AG08395 (cell line): ENCODE results near the gene TMEM72.

Source experiments
- DNase-seq: peaks from one replicate; pipeline ENCODE4 v3.0.0; 2012; ENCODE audit warnings: mixed read lengths, low spot score

TMEM72 gene

GRCh38 chr10:44920252-44920651, 9.1 kb downstream of the TMEM72 start:
- DNase-seq = no peak

GRCh38 chr10:44921061-44921460, 9.9 kb downstream of the TMEM72 start:
- DNase-seq = no peak

GRCh38 chr10:44921506-44921905, 10.4 kb downstream of the TMEM72 start:
- no peak for DNase-seq

- DNase-seq = no peak
These were observed 10.9 kb downstream of the TMEM72 start for GRCh38 chr10:44922021-44922420.

- no peak for DNase-seq
These were observed 11.8 kb downstream of the TMEM72 start for GRCh38 chr10:44922796-44923545.

GRCh38 chr10:44923611-44924010, 12.5 kb downstream of the TMEM72 start:
- DNase-seq = no peak

- no peak for DNase-seq
These were observed 13.3 kb downstream of the TMEM72 start for GRCh38 chr10:44924261-44925040.

GRCh38 chr10:44925224-44925623, 14.1 kb downstream of the TMEM72 start:
- DNase-seq = no peak

- DNase-seq = no peak
These were observed 14.9 kb downstream of the TMEM72 start for GRCh38 chr10:44925811-44926750.

GRCh38 chr10:44926751-44927351, 15.7 kb downstream of the TMEM72 start:
- no peak for DNase-seq

- no peak for DNase-seq
These were observed 16.2 kb downstream of the TMEM72 start for GRCh38 chr10:44927352-44927751.

GRCh38 chr10:44928462-44928861, 17.3 kb downstream of the TMEM72 start:
- DNase-seq = no peak

GRCh38 chr10:44929356-44930255, 18.5 kb downstream of the TMEM72 start:
- DNase-seq = no peak

GRCh38 chr10:44930904-44931620, 19.9 kb downstream of the TMEM72 start:
- no peak for DNase-seq

- DNase-seq = no peak
These were observed 20.7 kb downstream of the TMEM72 start for GRCh38 chr10:44931621-44932516.

GRCh38 chr10:44932517-44933450, 21.6 kb downstream of the TMEM72 start:
- DNase-seq = peak; percentile 76

- DNase-seq = no peak
These were observed 22.5 kb downstream of the TMEM72 start for GRCh38 chr10:44933451-44934321.
